Astrocyte (in vitro differentiated cells and primary cell): ENCODE data around the gene AP3B1. TPM values are rescaled to one million over a fixed set of nuclear protein-coding genes. Genes with fewer than 3 reads are reported as not detected.
A peak's percentile ranks its signal among the peaks of the same experiment; 100 is the strongest.

ENCODE experiments used
- DNase-seq: peaks from one replicate; pipeline ENCODE4 v3.0.0-alpha.2; 2010; ENCODE audit warnings: low read depth
- FAIRE-seq: peaks from 2 replicates; lab custom pipeline; 2011; peaks lifted over from hg19 to GRCh38; lab: Jason Lieb, UNC
- H2AFZ ChIP-seq: 2 replicates; pipeline ENCODE4 v1.6.0; 2012; ENCODE audit warnings: low read depth, low read length, inconsistent platforms
- H3K27ac ChIP-seq: 2 replicates; pipeline ENCODE4 v1.5.1; 2011; ENCODE audit warnings: low read depth, low read length, inconsistent platforms
- H3K27me3 ChIP-seq: 2 replicates; pipeline ENCODE4 v1.6.0; 2011; ENCODE audit warnings: low read length, inconsistent platforms; ENCODE audit not compliant: insufficient read depth
- H3K36me3 ChIP-seq: 2 replicates; pipeline ENCODE4 v1.5.1; 2011; ENCODE audit warnings: low read length, inconsistent platforms; ENCODE audit not compliant: insufficient read depth
- H3K4me1 ChIP-seq: 2 replicates; pipeline ENCODE4 v1.5.1; 2011; ENCODE audit warnings: low read length, inconsistent platforms; ENCODE audit not compliant: insufficient read depth
- H3K4me2 ChIP-seq: 2 replicates; pipeline ENCODE4 v1.6.0; 2012; ENCODE audit warnings: low read length, inconsistent platforms
- H3K4me3 ChIP-seq: 2 replicates; pipeline ENCODE4 v1.5.1; 2011; ENCODE audit warnings: low read depth, mild to moderate bottlenecking, low read length, inconsistent platforms; ENCODE audit not compliant: insufficient read depth
- H3K79me2 ChIP-seq: 2 replicates; pipeline ENCODE4 v1.6.0; 2012; ENCODE audit warnings: mild to moderate bottlenecking, low read length, inconsistent platforms; ENCODE audit not compliant: insufficient read depth
- H3K9ac ChIP-seq: 2 replicates; pipeline ENCODE4 v1.6.0; 2012; ENCODE audit warnings: mild to moderate bottlenecking, low read length, inconsistent platforms
- H3K9me3 ChIP-seq: 2 replicates; pipeline ENCODE4 v1.5.1; 2012; ENCODE audit warnings: low read depth, mild to moderate bottlenecking, low read length, inconsistent platforms; ENCODE audit not compliant: insufficient read depth
- H4K20me1 ChIP-seq: 2 replicates; pipeline ENCODE4 v1.6.0; 2012; ENCODE audit warnings: low read length, inconsistent platforms; ENCODE audit not compliant: insufficient read depth
- H3K27ac Mint-ChIP-seq: one replicate; pipeline ENCODE4 v1.8.0; 2021; ENCODE audit warnings: mild to moderate bottlenecking, mixed read lengths; ENCODE audit not compliant: unreplicated experiment
- H3K27me3 Mint-ChIP-seq: one replicate; pipeline ENCODE4 v1.8.0; 2021; ENCODE audit warnings: low read depth, mixed read lengths; ENCODE audit not compliant: unreplicated experiment
- H3K36me3 Mint-ChIP-seq: one replicate; pipeline ENCODE4 v1.8.0; 2021; ENCODE audit warnings: low read depth, mixed read lengths; ENCODE audit not compliant: unreplicated experiment
- H3K4me1 Mint-ChIP-seq: one replicate; pipeline ENCODE4 v1.8.0; 2021; ENCODE audit warnings: low read depth, mixed read lengths; ENCODE audit not compliant: unreplicated experiment
- H3K4me3 Mint-ChIP-seq: one replicate; pipeline ENCODE4 v1.8.0; 2021; ENCODE audit warnings: mild to moderate bottlenecking, moderate library complexity, mixed read lengths; ENCODE audit not compliant: unreplicated experiment
- H3K9me3 Mint-ChIP-seq: one replicate; pipeline ENCODE4 v1.8.0; 2021; ENCODE audit warnings: mild to moderate bottlenecking, mixed read lengths; ENCODE audit not compliant: unreplicated experiment
- CTCF ChIP-seq: IDR thresholded peaks from 2 replicates; pipeline ENCODE4 v1.5.1; 2011; ENCODE audit warnings: low read depth, mild to moderate bottlenecking, inconsistent platforms, low read length, moderate library complexity; ENCODE audit not compliant: insufficient read depth
- EZH2 ChIP-seq: IDR thresholded peaks from 2 replicates; pipeline ENCODE4 v1.6.1; 2012; ENCODE audit warnings: mild to moderate bottlenecking, low read length, inconsistent platforms; ENCODE audit not compliant: insufficient read depth
- total RNA-seq: library from RNA; stranded (reverse); gene quantifications from 2 replicates; pipeline ENCODE4 v1.2.1, GENCODE V29; 2021

AP3B1 gene
- total RNA-seq, 1 donor from 2014 or later: 64.8 TPM

- H3K9me3 ChIP-seq: no peaks in the 10 kb centered on the region
- TF ChIP-seq CTCF: no peak
- no peak for TF ChIP-seq EZH2
- no peak overlapping the region for H3K4me3 ChIP-seq
- peaks cover 62% of the 10 kb centered on the region for H4K20me1 ChIP-seq
- H3K27me3 Mint-ChIP-seq: no peaks in the 10 kb centered on the region
- peaks cover 7% of the 10 kb centered on the region for H3K36me3 Mint-ChIP-seq
- no peak for DNase-seq
- H3K27ac Mint-ChIP-seq: no peak overlapping the region
- peaks cover 50% of the 10 kb centered on the region for H3K79me2 ChIP-seq
- no peaks in the 10 kb centered on the region for H3K4me1 ChIP-seq
- no peak overlapping the region for H2AFZ ChIP-seq
- no peaks in the 10 kb centered on the region for H3K4me1 Mint-ChIP-seq
- H3K27me3 ChIP-seq: no peaks in the 10 kb centered on the region
- FAIRE-seq: no peak
- H3K9me3 Mint-ChIP-seq: peaks cover 3% of the 10 kb centered on the region
- no peak overlapping the region for H3K4me2 ChIP-seq
- no peak overlapping the region for H3K9ac ChIP-seq
- H3K4me3 Mint-ChIP-seq: no peak overlapping the region
- H3K36me3 ChIP-seq: no peaks in the 10 kb centered on the region
- no peak overlapping the region for H3K27ac ChIP-seq
Measured at GRCh38 chr5:78251663-78252284, 42.7 kb downstream of the AP3B1 start.

- Histone ChIP-seq H3K79me2 (peaks cover 24% of the 10 kb centered on the region), H3K4me1 (peaks cover 5% of the 10 kb centered on the region), H3K36me3 (no peaks in the 10 kb centered on the region), H3K9me3 (no peaks in the 10 kb centered on the region), H3K27ac (no peak overlapping the region), H3K4me3 (no peak overlapping the region), H4K20me1 (peaks cover 50% of the 10 kb centered on the region), H3K9ac (no peak overlapping the region), H3K27me3 (no peaks in the 10 kb centered on the region), H2AFZ (no peak overlapping the region), H3K4me2 (no peak overlapping the region)
- DNase-seq: no peak
- no peak overlapping the region for H3K27ac Mint-ChIP-seq
- no peaks in the 10 kb centered on the region for H3K27me3 Mint-ChIP-seq
- H3K4me1 Mint-ChIP-seq: peaks cover 16% of the 10 kb centered on the region
- H3K36me3 Mint-ChIP-seq: peaks cover 9% of the 10 kb centered on the region
- H3K9me3 Mint-ChIP-seq: no peaks in the 10 kb centered on the region
- no peak for FAIRE-seq
- TF ChIP-seq EZH2 (no peak), CTCF (no peak)
- H3K4me3 Mint-ChIP-seq: no peak overlapping the region
Measured at GRCh38 chr5:78245136-78245535, 49.4 kb downstream of the AP3B1 start.

- no peaks in the 10 kb centered on the region for H3K9me3 ChIP-seq
- peak overlapping the region; percentile 31 for H3K27ac ChIP-seq
- DNase-seq (peak; percentile 88), FAIRE-seq (no peak)
- no peak overlapping the region for H2AFZ ChIP-seq
- no peak overlapping the region for H3K4me3 ChIP-seq
- no peak overlapping the region for H3K4me3 Mint-ChIP-seq
- no peaks in the 10 kb centered on the region for H3K9me3 Mint-ChIP-seq
- H3K79me2 ChIP-seq: peaks cover 19% of the 10 kb centered on the region
- peaks cover 5% of the 10 kb centered on the region for H3K4me1 ChIP-seq
- peak overlapping the region; percentile 28 for H3K4me2 ChIP-seq
- no peak overlapping the region for H3K27ac Mint-ChIP-seq
- TF ChIP-seq CTCF: no peak
- TF ChIP-seq EZH2: no peak
- H3K27me3 ChIP-seq: no peaks in the 10 kb centered on the region
- no peak overlapping the region for H3K9ac ChIP-seq
- peaks cover 16% of the 10 kb centered on the region for H3K4me1 Mint-ChIP-seq
- no peaks in the 10 kb centered on the region for H3K27me3 Mint-ChIP-seq
- H3K36me3 ChIP-seq: no peaks in the 10 kb centered on the region
- peaks cover 7% of the 10 kb centered on the region for H3K36me3 Mint-ChIP-seq
- peaks cover 40% of the 10 kb centered on the region for H4K20me1 ChIP-seq
Measured at GRCh38 chr5:78243639-78244038, 50.9 kb downstream of the AP3B1 start.
